ENCODE results near the gene TM2D3.

- TF ChIP-seq CTCF (IDR thresholded peaks at IDR 0.05) (no peak), POLR2A (IDR thresholded peaks at IDR 0.05) (no peak), POLR2AphosphoS5 (IDR thresholded peaks at IDR 0.05) (no peak)
These were observed 2.0 kb upstream of the TM2D3 start for GRCh38 chr15:101654171-101654570.

All from prostate gland (tissue), 2 donors.